Measurements from ENCODE around the gene RPL36AL. TPM values are rescaled to one million over a fixed set of nuclear protein-coding genes. Genes with fewer than 3 reads are reported as not detected.

RPL36AL gene
- total RNA-seq, 4 donors from 2014 or later = 188 to 260 (median 211) TPM

- no peak overlapping the region for H3K4me3 ChIP-seq
- WGBS, 2 donors = 92 to 96% methylated on average over 4 of the region's 4 CpGs
- H3K27me3 ChIP-seq = no peaks in the 10 kb centered on the region
- no peaks in the 10 kb centered on the region for H3K9me3 ChIP-seq
- peaks cover 0 to 35% (median 0%) of the 10 kb centered on the region in 3 donors for H3K36me3 ChIP-seq
- peaks cover 9 to 56% (median 19%) of the 10 kb centered on the region in 3 donors for H3K4me1 ChIP-seq
- TF ChIP-seq CTCF (IDR thresholded peaks at IDR 0.05) (no peak), POLR2A (IDR thresholded peaks at IDR 0.05) (no peak)
- no peak for DNase-seq
- no peak overlapping the region for H3K27ac ChIP-seq
- intact Hi-C loops (cut with DNase I) = no loop called here
Observed at GRCh38 chr14:49582113-49582977, 38.1 kb downstream of the RPL36AL start.

DNA sequence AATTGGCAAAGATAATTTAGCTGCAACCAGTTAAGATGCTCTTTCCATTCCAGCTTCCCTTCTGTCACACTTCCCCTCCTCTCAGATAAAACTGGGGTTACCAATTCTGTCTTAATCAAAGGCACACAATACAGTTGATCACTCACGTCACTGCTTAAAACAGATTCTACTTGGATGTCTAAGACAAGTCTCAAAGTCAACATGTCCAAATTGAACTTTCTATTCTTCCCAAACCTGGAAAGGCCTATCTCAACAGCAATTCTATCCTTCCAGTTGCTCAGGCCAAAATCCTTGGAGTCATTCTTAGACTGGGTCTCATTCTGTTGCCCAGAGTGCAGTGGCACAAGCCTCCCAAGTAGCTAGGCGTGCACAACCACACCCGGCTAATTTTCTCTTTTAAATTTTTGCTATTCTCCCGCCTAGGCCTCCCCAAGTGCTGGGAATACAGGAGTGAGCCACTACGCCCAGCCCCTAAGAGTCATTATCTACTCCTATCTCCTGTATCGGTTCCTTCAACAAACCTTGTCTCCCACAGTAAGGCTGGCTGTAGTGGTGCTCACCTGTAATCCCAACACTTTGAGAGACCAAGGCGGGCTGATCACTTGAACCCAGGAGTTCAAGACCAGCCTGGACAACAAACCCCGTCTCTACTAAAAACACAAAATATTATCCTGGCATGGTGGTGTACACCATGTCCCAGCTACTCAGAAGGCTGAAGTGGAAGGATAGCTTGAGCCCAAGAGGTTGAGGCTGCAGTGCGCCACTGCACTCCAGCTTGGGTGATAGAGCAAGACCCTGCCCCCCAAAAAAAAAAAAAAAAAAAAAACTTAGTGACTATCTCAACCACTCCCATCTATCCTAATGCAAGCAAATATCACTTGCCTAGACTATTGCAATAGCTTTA is 39.0 kb downstream of the RPL36AL start:
- H3K4me1 ChIP-seq = peaks cover 9 to 56% (median 19%) of the 10 kb centered on the region in 3 donors
- H3K36me3 ChIP-seq = peaks cover 0 to 43% (median 4%) of the 10 kb centered on the region in 3 donors
- no peak for DNase-seq
- H3K27ac ChIP-seq = peak overlapping the region in 3 of 4 donors; percentile 45 to 66 (median 53)
- no peak overlapping the region for H3K4me3 ChIP-seq
- intact Hi-C loops (cut with DNase I) = no loop called here
- H3K9me3 ChIP-seq = no peaks in the 10 kb centered on the region
- no peaks in the 10 kb centered on the region for H3K27me3 ChIP-seq
- WGBS, 2 donors = 65 to 73% methylated on average over 7 to 9 of the region's 9 CpGs
- TF ChIP-seq POLR2A (IDR thresholded peaks at IDR 0.05) (no peak), CTCF (IDR thresholded peaks at IDR 0.05) (no peak)

DNA sequence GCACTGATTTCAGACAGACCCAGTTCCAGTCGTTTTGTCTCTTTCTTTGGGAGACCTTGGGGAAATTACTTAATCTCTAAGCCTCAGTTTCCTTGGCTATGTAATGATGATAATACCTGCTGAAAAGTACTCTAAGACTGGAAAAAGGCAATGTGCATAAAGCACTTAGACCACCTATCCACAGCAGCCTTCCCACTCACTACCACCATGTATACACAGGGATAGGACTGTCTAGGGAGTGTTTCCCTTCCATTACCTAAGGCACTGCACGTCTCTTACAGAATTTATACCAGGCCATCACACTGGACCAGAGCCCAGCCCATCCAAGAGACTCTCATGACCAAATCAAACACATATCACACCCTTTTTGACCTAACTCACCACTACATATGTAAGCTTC is 40.6 kb downstream of the RPL36AL start:
- peaks cover 0 to 57% (median 8%) of the 10 kb centered on the region in 3 donors for H3K36me3 ChIP-seq
- WGBS, 2 donors = 75 to 95% methylated on average over 2 of the region's 2 CpGs
- H3K27ac ChIP-seq = no peak overlapping the region
- no peaks in the 10 kb centered on the region for H3K27me3 ChIP-seq
- TF ChIP-seq CTCF (IDR thresholded peaks at IDR 0.05) (no peak), POLR2A (IDR thresholded peaks at IDR 0.05) (no peak)
- intact Hi-C loops (cut with DNase I) = no loop called here
- H3K9me3 ChIP-seq = no peaks in the 10 kb centered on the region
- H3K4me1 ChIP-seq = peaks cover 9 to 49% (median 17%) of the 10 kb centered on the region in 3 donors
- DNase-seq = no peak
- no peak overlapping the region for H3K4me3 ChIP-seq

- no peak overlapping the region for H3K4me3 ChIP-seq
- H3K27me3 ChIP-seq = no peaks in the 10 kb centered on the region
- intact Hi-C loops (cut with DNase I) = no loop called here
- DNase-seq = no peak
- no peaks in the 10 kb centered on the region for H3K9me3 ChIP-seq
- H3K4me1 ChIP-seq = peaks cover 0 to 32% (median 2%) of the 10 kb centered on the region in 3 donors
- 96 to 100% methylated on average over 1 of the region's 1 CpG for WGBS, 2 donors
- H3K27ac ChIP-seq = no peak overlapping the region
- TF ChIP-seq CTCF (IDR thresholded peaks at IDR 0.05) (no peak), POLR2A (IDR thresholded peaks at IDR 0.05) (no peak)
- H3K36me3 ChIP-seq = peaks cover 0 to 57% (median 8%) of the 10 kb centered on the region in 3 donors
Observed at GRCh38 chr14:49578141-49578540, 42.3 kb downstream of the RPL36AL start.

Measured in esophagus squamous epithelium (tissue), 5 donors.